IMR-90 (cell line): ENCODE measurements around the gene TMEM204. TPM values are rescaled to one million over a fixed set of nuclear protein-coding genes. Genes with fewer than 3 reads are reported as not detected.

ENCODE experiments used
- ATAC-seq: fragments of 200-7000 bp; cut with Tn5 transposase; 2 replicates; pipeline ENCODE4 v1.9.1; 2020; ENCODE audit warnings: low read depth, mild to moderate bottlenecking, moderate library complexity
- BruUV-seq: library from RNA; stranded (reverse); fragments of 400-500 nt; replicated peaks from 2 replicates; lab custom pipeline; 2021; lab: Mats Ljungman, UMichigan
- CTCF ChIA-PET: fragments of 300-600 bp; formaldehyde crosslinking; extraction: SDS; loops from one replicate; lab custom pipeline; 2021; ENCODE audit warnings: antibody characterized with exemption; lab: Yijun Ruan, JAX
- POLR2A ChIA-PET: fragments of 300-600 bp; sonication (Branson Sonifier 250); formaldehyde crosslinking; loops from one replicate; lab custom pipeline; 2022; ENCODE audit warnings: antibody characterized with exemption; ENCODE audit not compliant: unreplicated experiment; lab: Charles Lee
- DNase-seq: peaks from one replicate; pipeline ENCODE4 v3.0.0; 2013
- H2AFZ ChIP-seq: replicated peaks from 2 replicates; pipeline ENCODE3; 2013; ENCODE audit warnings: low read length, mild to moderate bottlenecking; ENCODE audit not compliant: poor library complexity
- H2AK5ac ChIP-seq: 2 replicates; pipeline ENCODE4 v1.6.1; 2013; ENCODE audit warnings: low read depth, low read length, inconsistent platforms
- H2AK9ac ChIP-seq: replicated peaks from 2 replicates; pipeline ENCODE3; 2013; ENCODE audit warnings: mild to moderate bottlenecking, low read depth, low read length, moderate library complexity; ENCODE audit not compliant: poor library complexity
- H2BK120ac ChIP-seq: 2 replicates; pipeline ENCODE4 v1.6.1; 2013; ENCODE audit warnings: low read depth, low read length, inconsistent platforms
- H2BK15ac ChIP-seq: 3 replicates; pipeline ENCODE4 v1.6.1; 2013; ENCODE audit warnings: low read depth, low read length, inconsistent platforms
- H2BK20ac ChIP-seq: 2 replicates; pipeline ENCODE4 v1.6.1; 2013; ENCODE audit warnings: low read depth, mild to moderate bottlenecking, inconsistent platforms, low read length, moderate library complexity
- H2BK5ac ChIP-seq: 2 replicates; pipeline ENCODE4 v1.6.1; 2013; ENCODE audit warnings: mild to moderate bottlenecking, low read depth, low read length, inconsistent platforms; ENCODE audit not compliant: poor library complexity, severe bottlenecking
- H3K14ac ChIP-seq: replicated peaks from 2 replicates; pipeline ENCODE4 v1.6.1; 2013; ENCODE audit warnings: low read depth, low read length, inconsistent platforms
- H3K18ac ChIP-seq: 2 replicates; pipeline ENCODE4 v1.6.1; 2013; ENCODE audit warnings: low read depth, low read length, control low read depth
- H3K23ac ChIP-seq: 2 replicates; pipeline ENCODE4 v1.6.1; 2013; ENCODE audit warnings: low read depth, low read length, inconsistent platforms
- H3K27ac ChIP-seq: 2 replicates; pipeline ENCODE4 v1.5.1; 2013; ENCODE audit warnings: mild to moderate bottlenecking, control low read depth, low read length; ENCODE audit not compliant: insufficient read depth
- H3K27me3 ChIP-seq: 2 replicates; pipeline ENCODE4 v1.6.1; 2013; ENCODE audit warnings: low read length; ENCODE audit not compliant: control insufficient read depth, insufficient read depth
- H3K36me3 ChIP-seq: 2 replicates; pipeline ENCODE4 v1.6.1; 2013; ENCODE audit warnings: low read length, mixed read lengths; ENCODE audit not compliant: control insufficient read depth, insufficient read depth
- H3K4ac ChIP-seq: 2 replicates; pipeline ENCODE4 v1.6.1; 2013; ENCODE audit warnings: low read depth, low read length, inconsistent platforms
- H3K4me1 ChIP-seq: 2 replicates; pipeline ENCODE4 v1.6.1; 2013; ENCODE audit warnings: low read length, mixed read lengths; ENCODE audit not compliant: control insufficient read depth, insufficient read depth
- H3K4me2 ChIP-seq: 2 replicates; pipeline ENCODE4 v1.6.1; 2013; ENCODE audit warnings: low read depth, mild to moderate bottlenecking, control low read depth, low read length, moderate library complexity
- H3K4me3 ChIP-seq: 2 replicates; pipeline ENCODE4 v1.5.1; 2013; ENCODE audit warnings: low read depth, mild to moderate bottlenecking, control low read depth, low read length, moderate library complexity; ENCODE audit not compliant: insufficient read depth
- H3K56ac ChIP-seq: 2 replicates; pipeline ENCODE4 v1.6.1; 2013; ENCODE audit warnings: low read length, inconsistent platforms; ENCODE audit not compliant: insufficient read depth; ENCODE audit errors: extremely low read depth
- H3K79me1 ChIP-seq, 2 experiments: 2 replicates each; pipeline ENCODE4 v1.6.1; 2013; ENCODE audit warnings: low read length in 2 of 2, inconsistent platforms in 1 of 2, low read depth in 1 of 2
- H3K9ac ChIP-seq: 2 replicates; pipeline ENCODE4 v1.6.1; 2013; ENCODE audit warnings: low read depth, low read length, control low read depth
- H3K9me1 ChIP-seq: 2 replicates; pipeline ENCODE4 v1.6.1; 2013; ENCODE audit warnings: low read length, inconsistent platforms; ENCODE audit not compliant: insufficient read depth
- H3K9me3 ChIP-seq: 2 replicates; pipeline ENCODE4 v1.6.1; 2013; ENCODE audit warnings: low read length; ENCODE audit not compliant: control insufficient read depth, insufficient read depth
- H4K20me1 ChIP-seq: 2 replicates; pipeline ENCODE4 v1.6.1; 2013; ENCODE audit warnings: low read length, inconsistent platforms; ENCODE audit not compliant: insufficient read depth
- H4K5ac ChIP-seq: 2 replicates; pipeline ENCODE4 v1.6.1; 2013; ENCODE audit warnings: mild to moderate bottlenecking, low read depth, low read length, control low read depth
- H4K8ac ChIP-seq, 2 experiments: 2 replicates each; pipeline ENCODE4 v1.6.1; 2013; ENCODE audit warnings: low read depth in 2 of 2, low read length in 2 of 2, control low read depth in 1 of 2, inconsistent platforms in 1 of 2
- H4K91ac ChIP-seq: 2 replicates; pipeline ENCODE4 v1.6.1; 2013; ENCODE audit warnings: low read depth, low read length, inconsistent platforms; ENCODE audit not compliant: insufficient read depth
- BHLHE40 ChIP-seq: fragments of 150-350 bp; IDR thresholded peaks from 2 replicates; pipeline ENCODE4 v1.6.1; 2016; ENCODE audit warnings: mild to moderate bottlenecking, low read depth, low read length
- CTCF ChIP-seq: conservative IDR thresholded peaks from 2 replicates; pipeline ENCODE4 v1.5.1; 2012; ENCODE audit warnings: mild to moderate bottlenecking, low read depth, low read length, improper control_type of control experiment
- MAFK ChIP-seq: IDR thresholded peaks from 2 replicates; pipeline ENCODE4 v1.6.1; 2012; ENCODE audit warnings: low read depth, low read length, improper control_type of control experiment
- NFE2L2 ChIP-seq: fragments of 150-350 bp; IDR thresholded peaks from 2 replicates; pipeline ENCODE4 v1.6.1; 2016; ENCODE audit warnings: low read depth, mild to moderate bottlenecking, low read length
- SMC3 ChIP-seq: fragments of 150-350 bp; IDR thresholded peaks from 2 replicates; pipeline ENCODE4 v1.6.1; 2016; ENCODE audit warnings: low read depth, mild to moderate bottlenecking, antibody characterized with exemption, low read length, moderate library complexity
- USF2 ChIP-seq: fragments of 150-350 bp; IDR thresholded peaks from 2 replicates; pipeline ENCODE4 v1.6.1; 2017; ENCODE audit warnings: mild to moderate bottlenecking, antibody characterized with exemption, low read length, low read depth
- WGBS, 2 experiments: methylation state at CpG; one replicate each; pipeline versions ENCODE4 v1.1.5 to v1.1.7; 2013; ENCODE audit warnings: missing lambda C conversion rate in 2 of 2; ENCODE audit not compliant: insufficient read length in 1 of 2; ENCODE audit errors: extremely low coverage in 2 of 2; 5-methylcytosine and 5-hydroxymethylcytosine counted together
- dilution Hi-C: fragments of 300-500 bp; cut with HindIII; formaldehyde crosslinking; loops from one replicate; pipeline ENCODE4 v1.14.3; 2018; ENCODE audit warnings: low sequenced_read_pairs; ENCODE audit not compliant: unreplicated experiment
- in situ Hi-C: fragments of 300-500 bp; cut with MboI; formaldehyde crosslinking; loops from 3 replicates; pipeline ENCODE4 v1.14.3; 2019; ENCODE audit warnings: low sequenced_read_pairs, inconsistent platforms, mixed read lengths
- intact Hi-C: fragments of 100-400 bp; cut with micrococcal nuclease; formaldehyde crosslinking; loops from 2 replicates; pipeline ENCODE4 v1.10.0; 2022
- polyA plus RNA-seq, 3 experiments: library from polyadenylated mRNA; depleted of rRNA; stranded (reverse); fragments of >200 nt; gene quantifications; 2 replicates each; pipeline ENCODE4 v1.2.3, GENCODE V29; 2012; ENCODE audit warnings: low replicate concordance in 1 of 3
- total RNA-seq: library from RNA; depleted of rRNA; stranded (reverse); fragments of >200 nt; gene quantifications from 2 replicates; pipeline ENCODE4 v1.2.3, GENCODE V29; 2012

The TMEM204 gene
- total and polyA plus RNA-seq, 2 of the 4 experiments (the other 2 are of a cell fraction): 7.0 to 12.3 TPM

DNA sequence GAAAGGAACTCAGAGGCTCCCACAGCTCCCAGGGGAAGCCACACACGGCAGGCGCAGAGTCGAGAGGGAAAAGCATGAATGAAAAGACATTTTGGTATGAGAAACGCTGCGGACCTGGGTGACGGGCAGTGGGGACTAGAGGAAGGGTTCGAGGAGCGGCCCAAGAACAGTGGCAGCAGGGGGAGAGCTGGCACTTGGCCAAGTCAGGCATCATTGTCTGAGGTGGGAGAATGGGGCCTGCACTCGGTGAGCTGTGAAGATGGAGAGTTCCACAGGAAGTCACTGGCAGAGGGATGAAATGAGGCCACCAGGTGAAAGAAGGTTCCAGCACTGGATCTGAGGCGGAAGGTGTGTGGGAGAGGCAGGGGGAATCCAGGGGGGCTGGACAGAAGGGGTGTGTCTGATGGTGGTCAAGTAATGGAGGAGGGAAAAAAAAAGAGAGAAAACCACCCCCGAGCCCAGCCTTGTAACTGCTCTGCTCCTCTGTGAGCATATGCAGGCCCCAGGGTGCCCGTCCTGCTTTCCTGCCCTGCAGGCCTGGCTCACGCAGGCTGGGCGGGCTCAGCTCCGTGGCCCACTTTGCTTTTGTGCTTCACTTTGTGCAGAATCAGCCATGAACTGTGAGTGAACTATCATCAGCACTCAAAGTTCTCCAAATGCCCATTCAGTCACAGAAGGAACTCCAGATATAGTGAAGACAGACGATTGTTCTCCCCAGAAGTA lies 31.8 kb downstream of the TMEM204 start:
- in situ Hi-C loops (no loop called here), intact Hi-C loops (no loop called here), dilution Hi-C loops (no loop called here)
- Histone ChIP-seq H4K91ac (no peak overlapping the region), H3K14ac (no peak overlapping the region), H2BK120ac (no peak overlapping the region), H4K5ac (no peak overlapping the region), H3K4me3 (no peak overlapping the region), H3K27ac (no peak overlapping the region), H3K36me3 (peaks cover 34% of the 10 kb centered on the region), H3K4me1 (no peaks in the 10 kb centered on the region), H3K4me2 (no peak overlapping the region), H3K9me3 (no peaks in the 10 kb centered on the region), H2BK5ac (no peak overlapping the region), H2BK20ac (no peak overlapping the region), H2BK15ac (no peak overlapping the region), H4K20me1 (no peaks in the 10 kb centered on the region), H3K79me1 (no peaks in the 10 kb centered on the region), H3K27me3 (no peaks in the 10 kb centered on the region), H3K56ac (no peak overlapping the region), H3K4ac (no peak overlapping the region), H4K8ac (no peak overlapping the region), H2AK5ac (no peak overlapping the region), H3K9ac (no peak overlapping the region), H2AFZ (no peak overlapping the region), H3K23ac (no peak overlapping the region), H3K9me1 (no peaks in the 10 kb centered on the region), H2AK9ac (no peak overlapping the region), H3K18ac (no peak overlapping the region)
- WGBS, 2 experiments: 95% methylated on average over 4 of the region's 16 CpGs; no CpG with 5 or more reads in 1 of the 2 experiments
- no peak for ATAC-seq
- no peak for DNase-seq
- CTCF ChIA-PET: no interaction called here
- no peak for TF ChIP-seq USF2
- TF ChIP-seq NFE2L2: no peak
- no peak for TF ChIP-seq BHLHE40
- no peak for TF ChIP-seq SMC3
- no peak for TF ChIP-seq CTCF
- TF ChIP-seq MAFK: no peak
- no TSS peak for BruUV-seq
- POLR2A ChIA-PET: no interaction called here
